Loucy (cell line): ENCODE data around the gene NOL9.

Experiments used
- H2AFZ ChIP-seq: fragments of 200-600 bp; sonication (generic); 2 replicates; pipeline ENCODE4 v1.6.0; 2016; ENCODE audit warnings: antibody characterized with exemption, mild to moderate bottlenecking, low read length, moderate library complexity
- H3F3A ChIP-seq: fragments of 200-600 bp; 2 replicates; pipeline ENCODE4 v1.6.0; 2016; ENCODE audit warnings: antibody characterized with exemption, low read depth, mild to moderate bottlenecking
- H3K27me3 ChIP-seq: fragments of 200-600 bp; sonication (generic); 2 replicates; pipeline ENCODE4 v1.6.1; 2014; ENCODE audit warnings: low read length, mild to moderate bottlenecking; ENCODE audit not compliant: insufficient read depth, poor library complexity, severe bottlenecking
- H3K36me3 ChIP-seq: fragments of 200-600 bp; sonication (generic); 2 replicates; pipeline ENCODE4 v1.6.1; 2016; ENCODE audit warnings: low read length; ENCODE audit not compliant: insufficient read depth
- H3K4me1 ChIP-seq: fragments of 200-600 bp; sonication (generic); 2 replicates; pipeline ENCODE4 v1.5.1; 2014; ENCODE audit warnings: low read length, mild to moderate bottlenecking; ENCODE audit not compliant: insufficient read depth, poor library complexity, severe bottlenecking
- H3K4me2 ChIP-seq: fragments of 200-600 bp; sonication (generic); 2 replicates; pipeline ENCODE4 v1.6.0; 2014; ENCODE audit warnings: antibody characterized with exemption, low read length, low read depth, mild to moderate bottlenecking; ENCODE audit not compliant: poor library complexity, severe bottlenecking
- H3K4me3 ChIP-seq: fragments of 200-600 bp; sonication (generic); 2 replicates; pipeline ENCODE4 v1.5.1; 2014; ENCODE audit warnings: low read length, mild to moderate bottlenecking, mixed read lengths; ENCODE audit not compliant: poor library complexity, severe bottlenecking
- H3K79me2 ChIP-seq: fragments of 200-600 bp; sonication (generic); 2 replicates; pipeline ENCODE4 v1.6.1; 2014; ENCODE audit warnings: low read length; ENCODE audit not compliant: insufficient read depth
- H3K9ac ChIP-seq: fragments of 200-600 bp; sonication (generic); 2 replicates; pipeline ENCODE4 v1.6.0; 2014; ENCODE audit warnings: mild to moderate bottlenecking, low read depth, low read length, moderate library complexity; ENCODE audit not compliant: poor library complexity, severe bottlenecking
- H3K9me2 ChIP-seq: fragments of 200-600 bp; sonication (generic); replicated peaks from 2 replicates; pipeline ENCODE4 v1.6.1; 2016; ENCODE audit warnings: low read depth, low read length, mixed read lengths
- H3K9me3 ChIP-seq: fragments of 200-600 bp; sonication (generic); 2 replicates; pipeline ENCODE4 v1.6.1; 2014; ENCODE audit warnings: mild to moderate bottlenecking, antibody characterized with exemption, low read length, low read depth; ENCODE audit not compliant: insufficient read depth
- H4K20me1 ChIP-seq: fragments of 200-600 bp; sonication (generic); 2 replicates; pipeline ENCODE4 v1.6.0; 2014; ENCODE audit warnings: antibody characterized with exemption, low read length, mild to moderate bottlenecking; ENCODE audit not compliant: insufficient read depth, poor library complexity, severe bottlenecking
- EZH2phosphoT487 ChIP-seq: fragments of 200-600 bp; IDR thresholded peaks from 2 replicates; pipeline ENCODE4 v1.6.1; 2018; ENCODE audit warnings: antibody characterized with exemption, mild to moderate bottlenecking, moderate library complexity, borderline replicate concordance
- TF ChIP-seq, protein P1 (sequence below): fragments of 200-600 bp; sonication (generic); conservative IDR thresholded peaks from 2 replicates; pipeline ENCODE4 v1.5.1; 2014; ENCODE audit warnings: mild to moderate bottlenecking, antibody characterized with exemption, low read length

NOL9 gene

DNA sequence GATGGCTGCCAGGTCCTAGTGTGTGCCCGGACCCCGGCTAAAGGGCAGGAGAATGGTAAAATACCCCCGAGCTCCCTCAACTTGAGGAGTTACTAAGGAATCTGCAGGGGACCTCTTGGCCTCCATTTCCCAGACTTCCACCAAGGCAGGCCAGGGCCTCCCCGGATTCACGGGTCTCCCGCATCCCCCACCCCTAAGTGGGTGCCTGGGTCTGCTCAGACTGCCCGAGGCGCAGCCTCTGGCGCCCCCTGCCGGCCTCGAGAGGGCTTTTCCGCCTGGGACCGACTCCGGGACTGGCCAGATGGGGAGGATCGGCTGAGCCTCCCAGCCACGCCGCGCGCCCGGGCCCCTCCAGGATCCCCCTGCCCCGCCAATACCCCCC, 64.5 kb downstream of the NOL9 start:
- TF ChIP-seq, protein P1, sequence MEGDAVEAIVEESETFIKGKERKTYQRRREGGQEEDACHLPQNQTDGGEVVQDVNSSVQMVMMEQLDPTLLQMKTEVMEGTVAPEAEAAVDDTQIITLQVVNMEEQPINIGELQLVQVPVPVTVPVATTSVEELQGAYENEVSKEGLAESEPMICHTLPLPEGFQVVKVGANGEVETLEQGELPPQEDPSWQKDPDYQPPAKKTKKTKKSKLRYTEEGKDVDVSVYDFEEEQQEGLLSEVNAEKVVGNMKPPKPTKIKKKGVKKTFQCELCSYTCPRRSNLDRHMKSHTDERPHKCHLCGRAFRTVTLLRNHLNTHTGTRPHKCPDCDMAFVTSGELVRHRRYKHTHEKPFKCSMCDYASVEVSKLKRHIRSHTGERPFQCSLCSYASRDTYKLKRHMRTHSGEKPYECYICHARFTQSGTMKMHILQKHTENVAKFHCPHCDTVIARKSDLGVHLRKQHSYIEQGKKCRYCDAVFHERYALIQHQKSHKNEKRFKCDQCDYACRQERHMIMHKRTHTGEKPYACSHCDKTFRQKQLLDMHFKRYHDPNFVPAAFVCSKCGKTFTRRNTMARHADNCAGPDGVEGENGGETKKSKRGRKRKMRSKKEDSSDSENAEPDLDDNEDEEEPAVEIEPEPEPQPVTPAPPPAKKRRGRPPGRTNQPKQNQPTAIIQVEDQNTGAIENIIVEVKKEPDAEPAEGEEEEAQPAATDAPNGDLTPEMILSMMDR = peak; percentile 83
- no peak for TF ChIP-seq EZH2phosphoT487
- no peaks in the 10 kb centered on the region for H3K36me3 ChIP-seq
- peak overlapping the region; percentile 92 for H3K9ac ChIP-seq
- H3K27me3 ChIP-seq = no peaks in the 10 kb centered on the region
- H3K9me3 ChIP-seq = no peaks in the 10 kb centered on the region
- H3K9me2 ChIP-seq = no peaks in the 10 kb centered on the region
- H3K4me3 ChIP-seq = peak overlapping the region; percentile 97
- 0 out of 2 replicates have a peak, but pooled peaks cover 4% of the 10 kb centered on the region for H3K79me2 ChIP-seq
- no peaks in the 10 kb centered on the region for H4K20me1 ChIP-seq
- H3K4me1 ChIP-seq = peaks cover 28% of the 10 kb centered on the region
- H3F3A ChIP-seq = peaks cover 5% of the 10 kb centered on the region; the same call in 1 of the 2 replicates
- peak overlapping the region; percentile 97 for H3K4me2 ChIP-seq
- H2AFZ ChIP-seq = peak overlapping the region; percentile 90

DNA sequence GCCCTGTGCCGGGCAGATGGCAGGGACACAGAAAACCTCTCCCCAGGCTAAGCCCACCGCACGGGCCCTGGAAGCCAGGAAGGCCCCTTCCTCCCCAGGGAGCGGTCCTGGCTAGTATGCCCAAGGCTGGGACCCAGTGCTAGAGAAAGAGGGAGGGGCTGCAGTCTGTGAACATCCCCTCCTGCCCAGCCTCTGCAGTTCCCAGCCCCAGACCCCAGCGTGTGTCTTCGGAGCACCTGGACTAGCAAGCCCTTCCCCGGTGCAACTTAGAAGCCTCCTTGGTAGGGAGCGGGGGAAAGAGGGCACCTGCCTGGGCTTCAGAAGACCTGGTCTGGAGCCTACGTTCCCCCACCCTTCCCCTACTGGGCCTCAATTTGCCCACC, 64.9 kb downstream of the NOL9 start:
- H3K9me3 ChIP-seq = no peaks in the 10 kb centered on the region
- H4K20me1 ChIP-seq = no peaks in the 10 kb centered on the region
- H3K36me3 ChIP-seq = no peaks in the 10 kb centered on the region
- H3F3A ChIP-seq = peaks cover 5% of the 10 kb centered on the region; the same call in 1 of the 2 replicates
- H3K4me1 ChIP-seq = peaks cover 28% of the 10 kb centered on the region
- TF ChIP-seq EZH2phosphoT487 = no peak
- TF ChIP-seq, protein P1 = no peak
- 0 out of 2 replicates have a peak, but pooled peaks cover 4% of the 10 kb centered on the region for H3K79me2 ChIP-seq
- peak overlapping the region; percentile 70 for H2AFZ ChIP-seq
- peak overlapping the region; percentile 97 for H3K4me3 ChIP-seq
- H3K27me3 ChIP-seq = no peaks in the 10 kb centered on the region
- peak overlapping the region; percentile 97 for H3K4me2 ChIP-seq
- peak overlapping the region; percentile 92 for H3K9ac ChIP-seq
- H3K9me2 ChIP-seq = no peaks in the 10 kb centered on the region

DNA sequence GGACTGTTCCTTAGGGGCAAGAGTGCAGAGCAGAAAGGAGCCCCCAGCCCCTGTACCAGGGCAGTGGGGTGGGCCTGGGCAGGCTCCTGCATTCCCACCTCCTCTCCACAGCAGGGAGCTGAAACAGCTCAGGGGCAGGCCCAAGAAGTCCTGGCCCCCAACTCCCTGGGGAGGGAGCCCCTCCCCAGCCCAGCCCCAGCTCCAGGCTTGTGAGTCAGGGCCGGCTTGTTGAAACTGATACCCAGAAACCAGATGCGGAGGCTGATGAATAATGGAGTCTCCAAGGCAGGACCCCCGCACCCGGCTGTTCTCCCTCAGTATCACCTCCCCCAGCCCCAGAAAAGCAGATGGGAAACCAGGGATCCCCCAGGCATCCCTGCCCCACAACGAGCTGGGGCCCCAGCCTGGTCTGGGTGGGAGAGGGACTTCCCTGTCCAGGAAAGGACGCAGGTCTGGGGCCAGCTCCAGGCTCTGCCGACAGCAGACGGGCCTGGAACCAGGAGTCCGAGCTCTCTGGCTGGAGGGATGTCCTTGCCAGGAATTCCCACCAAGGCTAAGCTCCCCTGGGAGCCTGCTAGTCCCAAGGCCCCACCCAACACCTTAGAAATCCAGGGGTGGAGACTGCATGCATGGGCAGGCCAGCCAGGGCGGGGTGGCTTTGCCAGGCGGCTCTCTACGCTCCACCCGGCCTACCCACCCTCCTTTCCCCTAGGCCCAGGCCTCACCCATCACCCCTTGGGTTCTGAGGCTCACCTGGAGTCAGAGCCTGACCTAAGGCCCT, 65.5 kb downstream of the NOL9 start:
- Histone ChIP-seq H3K9me2 (no peaks in the 10 kb centered on the region), H3K36me3 (no peaks in the 10 kb centered on the region), H3K4me2 (peak overlapping the region; percentile 97), H3K9me3 (no peaks in the 10 kb centered on the region), H3K9ac (peak overlapping the region; percentile 92), H2AFZ (no peak overlapping the region), H3K4me3 (no peak overlapping the region), H3F3A (peaks cover 5% of the 10 kb centered on the region; the same call in 1 of the 2 replicates), H3K4me1 (peaks cover 28% of the 10 kb centered on the region), H3K79me2 (0 out of 2 replicates have a peak, but pooled peaks cover 4% of the 10 kb centered on the region), H3K27me3 (no peaks in the 10 kb centered on the region), H4K20me1 (no peaks in the 10 kb centered on the region)
- TF ChIP-seq, protein P1 = no peak
- TF ChIP-seq EZH2phosphoT487 = no peak
